IMR-90 (cell line): ENCODE measurements around the gene ZNF484.
"Not testable (repeated sequence)": the region's sequence is repeated elsewhere in the genome, so short reads cannot be mapped to it uniquely, and the experiment has no call there.

Experiments
- RFX5 ChIP-seq: IDR thresholded peaks from 2 replicates; pipeline ENCODE4 v1.8.0; 2012; ENCODE audit warnings: low read depth, mild to moderate bottlenecking, low read length, moderate library complexity
- TF ChIP-seq, protein P1 (sequence below): conservative IDR thresholded peaks from 2 replicates; pipeline ENCODE4 v1.5.1; 2012; ENCODE audit warnings: mild to moderate bottlenecking, low read depth, low read length, improper control_type of control experiment

DNA sequence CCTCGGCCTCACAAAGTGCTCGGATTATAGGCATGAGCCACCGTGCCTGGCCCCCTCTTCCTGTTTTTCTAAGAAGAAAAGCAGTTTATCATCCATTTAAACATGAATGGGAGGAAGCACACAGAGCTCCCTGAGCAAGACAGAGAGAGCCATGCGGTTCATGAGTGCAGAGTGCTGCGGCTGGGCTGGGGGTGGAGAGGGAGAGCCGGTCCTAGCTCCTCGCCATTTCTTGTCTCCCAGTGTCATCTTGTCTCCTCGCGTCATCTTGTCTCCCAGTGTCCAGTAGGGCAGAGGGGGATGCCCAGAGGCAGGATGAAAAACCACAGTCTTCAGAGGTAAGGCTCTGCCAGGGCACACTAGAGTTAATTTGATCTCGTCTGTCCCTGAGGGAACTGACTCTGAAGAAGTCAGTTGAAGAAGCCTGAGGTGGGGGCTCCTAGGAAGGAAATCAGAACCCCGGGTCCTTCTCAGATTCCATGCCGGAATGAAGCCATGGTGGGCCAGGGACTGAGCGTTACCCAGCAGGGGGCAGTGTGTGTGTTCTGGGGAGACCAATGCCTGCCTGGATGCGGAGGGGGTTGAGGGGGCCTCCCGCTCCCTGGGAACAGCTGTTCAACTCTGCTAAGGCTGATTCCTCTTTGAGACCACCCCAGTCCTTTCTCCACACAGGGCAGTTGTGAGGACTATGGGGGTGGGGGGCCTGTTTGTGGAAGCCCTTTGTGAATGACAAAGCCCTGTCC is 6.0 kb upstream of the ZNF484 start:
- TF ChIP-seq, protein P1, sequence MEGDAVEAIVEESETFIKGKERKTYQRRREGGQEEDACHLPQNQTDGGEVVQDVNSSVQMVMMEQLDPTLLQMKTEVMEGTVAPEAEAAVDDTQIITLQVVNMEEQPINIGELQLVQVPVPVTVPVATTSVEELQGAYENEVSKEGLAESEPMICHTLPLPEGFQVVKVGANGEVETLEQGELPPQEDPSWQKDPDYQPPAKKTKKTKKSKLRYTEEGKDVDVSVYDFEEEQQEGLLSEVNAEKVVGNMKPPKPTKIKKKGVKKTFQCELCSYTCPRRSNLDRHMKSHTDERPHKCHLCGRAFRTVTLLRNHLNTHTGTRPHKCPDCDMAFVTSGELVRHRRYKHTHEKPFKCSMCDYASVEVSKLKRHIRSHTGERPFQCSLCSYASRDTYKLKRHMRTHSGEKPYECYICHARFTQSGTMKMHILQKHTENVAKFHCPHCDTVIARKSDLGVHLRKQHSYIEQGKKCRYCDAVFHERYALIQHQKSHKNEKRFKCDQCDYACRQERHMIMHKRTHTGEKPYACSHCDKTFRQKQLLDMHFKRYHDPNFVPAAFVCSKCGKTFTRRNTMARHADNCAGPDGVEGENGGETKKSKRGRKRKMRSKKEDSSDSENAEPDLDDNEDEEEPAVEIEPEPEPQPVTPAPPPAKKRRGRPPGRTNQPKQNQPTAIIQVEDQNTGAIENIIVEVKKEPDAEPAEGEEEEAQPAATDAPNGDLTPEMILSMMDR: not testable (repeated sequence)
- TF ChIP-seq RFX5: not testable (repeated sequence)
